Stomach (tissue), 4 donors: ENCODE results near the gene TAAR6.

Source experiments
- CTCF ChIP-seq, 7 experiments: fragments of 450-650 bp in 4 of 7; fragments of 200-600 bp in 3 of 7; sonication (generic) in 3 of 7; IDR thresholded peaks; one replicate each; pipeline ENCODE4 v1.5.1; 2016 to 2019; ENCODE audit warnings: antibody characterized with exemption in 7 of 7, control low read depth in 2 of 7, mild to moderate bottlenecking in 1 of 7
- EP300 ChIP-seq: sonication (generic); formaldehyde crosslinking; IDR thresholded peaks from one replicate; pipeline ENCODE4 v1.6.1; 2017; ENCODE audit warnings: antibody characterized with exemption

GRCh38 chr6:132616677-132617076, 46.6 kb downstream of the TAAR6 start:
- TF ChIP-seq CTCF (IDR thresholded peaks at IDR 0.05) (no peak), EP300 (no peak)
